Right hindlimb (tissue), 1 donor: ENCODE results near the gene TSGA10IP.
A peak's percentile ranks its signal among the peaks of the same experiment; 100 is the strongest.

Experiments
- DNase-seq: peaks from one replicate; pipeline ENCODE4 v3.0.0-alpha.2; 2018

TSGA10IP gene

DNA sequence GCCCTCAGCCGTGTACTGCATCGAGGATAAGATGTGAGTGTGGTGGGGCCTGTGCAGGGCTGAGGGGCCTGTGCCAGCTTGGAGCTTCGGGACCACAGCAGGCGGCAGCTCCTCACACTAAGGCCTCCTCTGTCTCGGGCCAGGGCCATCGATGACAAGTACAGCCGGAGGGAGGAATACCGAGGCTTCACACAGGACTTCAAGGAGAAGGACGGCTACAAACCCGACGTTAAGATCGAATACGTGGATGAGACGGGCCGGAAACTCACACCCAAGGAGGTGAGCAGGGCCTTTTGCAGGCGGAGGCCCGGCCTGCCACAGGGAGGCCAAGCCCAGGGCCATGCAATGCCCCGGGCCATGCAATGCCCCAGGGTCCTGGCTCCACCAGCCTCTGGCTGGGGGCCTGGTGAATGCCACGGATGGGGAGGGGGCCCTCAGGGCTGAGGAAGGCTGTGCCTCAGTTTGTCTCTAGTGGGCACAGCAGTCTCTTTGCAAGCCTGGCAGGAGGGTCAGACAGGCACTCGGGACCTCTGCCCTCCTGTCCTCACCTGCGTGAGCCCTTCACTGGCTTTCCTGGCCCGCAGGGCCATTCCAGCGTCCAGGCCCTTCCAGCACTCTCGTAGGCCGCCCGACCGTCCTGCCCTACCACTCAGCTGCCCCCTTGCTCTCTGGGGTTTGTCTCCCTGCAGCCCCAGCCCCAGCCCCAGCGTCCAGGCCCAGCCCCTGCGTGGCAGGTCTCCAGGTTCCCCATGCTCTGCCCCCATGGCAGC lies 32.5 kb downstream of the TSGA10IP start:
- no peak for DNase-seq

GRCh38 chr11:65978391-65979238 lies 33.3 kb downstream of the TSGA10IP start:
- DNase-seq: no peak

DNA sequence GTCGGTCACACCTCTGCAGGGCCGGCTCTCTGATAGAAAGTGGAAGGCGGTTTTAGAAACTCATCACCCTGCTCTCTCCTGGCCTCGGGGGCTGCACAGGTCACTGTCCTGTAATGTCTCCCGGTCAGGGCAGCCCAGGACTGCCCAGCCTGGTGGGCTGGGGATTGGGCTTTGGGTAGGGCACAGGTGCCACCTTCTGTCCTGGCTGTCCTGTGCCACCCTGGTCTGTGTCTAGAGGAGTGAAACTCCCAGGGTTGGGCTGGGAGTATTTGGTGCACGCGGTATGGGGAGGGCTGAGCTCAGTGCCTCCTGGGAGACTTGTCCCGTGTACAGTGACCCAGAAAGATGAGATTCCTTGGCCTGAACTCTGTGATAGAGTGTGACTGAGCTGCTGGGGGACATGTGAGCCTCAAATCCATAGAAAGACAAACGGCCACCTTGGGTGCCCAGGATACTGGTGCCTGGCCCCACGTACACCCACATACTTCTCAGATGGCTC lies 34.0 kb downstream of the TSGA10IP start:
- DNase-seq: no peak

GRCh38 chr11:65981101-65981740 lies 35.9 kb downstream of the TSGA10IP start:
- DNase-seq: no peak

DNA sequence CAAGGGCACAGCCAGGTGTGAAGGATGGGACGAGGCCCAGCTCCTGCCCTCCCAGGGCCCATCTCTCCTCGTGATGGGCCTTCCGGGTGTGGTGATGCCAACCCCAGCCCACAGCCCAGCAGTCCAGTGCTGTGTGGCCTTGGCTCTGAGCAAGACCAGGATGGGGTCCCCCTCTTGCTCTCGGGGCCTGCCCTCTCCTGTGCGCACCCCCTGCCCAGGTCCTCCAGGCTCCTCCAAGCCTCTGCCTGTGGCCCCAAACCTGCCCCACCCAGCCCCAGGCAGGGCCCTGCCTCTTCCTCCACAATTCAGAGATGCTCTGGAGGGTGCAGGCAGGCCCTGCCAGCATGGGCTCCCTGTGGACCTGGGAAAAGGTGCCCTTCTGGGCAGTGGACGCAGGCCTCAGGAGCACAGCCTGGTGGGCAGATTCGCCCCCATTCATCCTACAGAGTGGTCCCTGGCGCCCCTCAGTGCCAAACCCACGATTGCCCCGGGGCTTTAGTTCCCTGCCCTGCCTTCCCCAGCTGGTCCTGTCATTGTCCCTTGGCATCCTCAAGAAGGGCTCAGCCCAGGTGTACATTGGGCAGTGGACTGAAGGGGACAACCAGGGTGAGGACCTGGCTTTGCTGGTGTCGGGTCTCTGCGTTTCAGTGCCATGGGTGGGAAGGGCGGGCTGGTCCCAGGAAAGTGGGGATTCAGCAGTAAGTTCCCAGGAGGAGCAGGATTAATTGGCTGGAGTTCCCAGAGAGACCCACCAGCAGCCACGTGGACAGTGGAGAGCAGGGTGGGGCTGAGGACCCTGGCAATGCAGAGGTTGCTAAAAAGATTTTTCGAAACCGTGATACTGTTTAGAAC lies 36.9 kb downstream of the TSGA10IP start:
- DNase-seq: no peak

DNA sequence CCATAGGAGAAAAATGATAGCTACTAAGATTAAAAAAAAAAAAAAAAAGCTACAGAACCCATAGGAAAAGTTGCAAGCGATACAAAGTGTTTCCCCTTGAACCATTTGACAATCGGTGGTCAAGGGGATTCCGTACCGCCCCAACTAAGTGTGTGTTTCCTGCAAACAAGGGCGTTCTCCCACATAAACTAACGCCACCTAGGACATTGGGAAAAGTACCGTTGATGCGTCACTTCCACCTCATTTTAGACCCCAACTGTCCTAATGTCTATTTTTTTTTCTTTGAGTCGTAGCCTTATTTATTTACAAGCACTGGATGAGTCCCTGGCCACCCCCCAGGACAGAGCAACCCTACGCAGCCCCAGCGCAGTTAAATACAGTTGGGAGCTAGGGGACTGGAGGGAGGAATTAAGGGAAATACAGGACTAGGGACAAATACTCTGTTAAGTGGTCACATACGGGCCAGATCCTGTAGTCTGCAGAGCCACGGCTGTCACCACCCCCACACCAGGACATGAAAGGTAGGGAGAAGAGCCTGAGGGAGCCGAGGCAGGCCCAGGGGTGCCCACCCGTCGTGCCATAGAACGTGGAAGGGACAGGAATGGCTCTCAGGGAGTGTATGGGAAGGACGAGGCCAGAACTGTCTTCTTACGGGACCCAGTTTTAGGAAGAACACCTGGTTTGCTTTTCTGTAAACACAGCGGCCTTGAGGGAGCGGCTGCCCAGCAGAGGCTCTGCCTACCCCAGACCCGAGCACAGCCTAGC lies 37.7 kb downstream of the TSGA10IP start:
- DNase-seq: no peak

DNA sequence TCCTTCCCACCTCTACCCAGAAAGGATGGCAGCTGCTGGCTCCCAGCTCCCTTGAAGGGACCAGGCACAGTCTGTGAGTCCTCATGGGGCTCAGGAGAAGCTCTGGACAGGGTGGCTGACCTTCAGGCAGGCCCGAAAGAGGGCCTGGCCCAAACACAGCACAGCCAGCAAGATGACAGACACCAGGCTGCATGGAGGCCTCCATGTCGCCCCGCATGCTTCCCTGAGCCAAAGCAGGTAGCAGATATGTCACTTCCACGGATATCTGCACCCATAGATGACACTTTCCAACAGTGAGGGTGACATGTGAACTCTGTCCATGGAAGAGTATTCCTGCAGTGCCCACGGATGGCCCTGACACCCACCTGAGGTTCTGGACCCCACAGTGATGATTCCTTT lies 38.3 kb downstream of the TSGA10IP start:
- no peak for DNase-seq

GRCh38 chr11:65987336-65987735 lies 42.1 kb downstream of the TSGA10IP start:
- DNase-seq: no peak

DNA sequence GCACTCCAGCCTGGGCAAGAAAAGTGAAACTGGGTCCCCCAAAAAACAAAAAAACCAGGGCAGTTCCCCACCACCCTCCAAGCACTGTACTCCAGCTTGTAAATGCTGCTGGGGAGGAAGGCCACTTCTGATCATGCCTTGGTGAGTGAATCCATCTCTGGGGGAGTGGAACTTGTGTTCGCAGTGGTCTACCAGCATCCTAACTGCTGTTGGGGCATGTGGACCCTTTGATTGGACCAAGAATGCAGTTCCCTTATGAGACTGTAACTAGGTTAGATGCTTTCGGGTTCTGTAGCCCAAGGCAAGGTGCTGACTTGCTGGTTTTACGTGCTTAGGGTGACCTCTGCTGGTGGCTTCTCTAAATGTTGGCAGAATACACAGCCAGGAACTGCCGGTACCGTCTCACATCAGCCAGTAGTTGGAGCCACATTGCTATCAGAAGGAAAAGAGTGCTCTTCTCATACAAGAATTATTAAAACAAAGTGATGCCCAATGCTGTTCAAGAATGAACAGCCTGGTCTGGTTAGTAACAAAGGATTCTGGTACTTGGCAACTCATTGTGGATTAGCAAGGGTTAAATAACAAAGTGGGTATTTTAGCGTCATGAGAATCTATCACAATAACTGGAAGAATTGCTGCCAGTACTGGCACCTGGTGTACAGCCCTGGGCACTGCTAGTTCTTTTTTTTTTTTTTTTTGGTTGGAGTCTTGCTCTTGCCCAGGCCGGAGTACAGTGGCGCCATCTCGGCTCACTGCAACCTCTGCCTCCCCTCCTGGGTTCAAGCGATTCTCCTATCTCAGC lies 43.7 kb downstream of the TSGA10IP start:
- DNase-seq: peak; percentile 94

DNA sequence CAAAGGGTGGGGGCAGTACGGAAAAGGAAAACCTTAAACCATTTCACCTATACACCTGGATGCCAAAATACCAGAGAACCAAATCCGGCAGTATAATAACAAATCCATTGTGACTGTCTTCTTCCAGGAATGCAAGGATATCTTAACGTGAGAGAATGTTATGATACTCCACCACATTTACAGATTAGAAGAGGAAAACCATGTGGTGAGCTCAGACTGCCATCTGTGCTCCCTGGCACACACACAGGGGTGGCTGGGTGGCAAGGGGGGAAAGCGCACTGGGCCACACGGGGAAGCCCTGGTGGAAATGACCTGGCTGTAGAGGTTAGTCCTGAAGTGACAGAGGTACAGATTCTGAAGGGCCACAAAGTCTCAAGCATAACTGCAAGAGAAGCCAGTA lies 46.8 kb downstream of the TSGA10IP start:
- no peak for DNase-seq

GRCh38 chr11:65997286-65997685 lies 52.0 kb downstream of the TSGA10IP start:
- no peak for DNase-seq

DNA sequence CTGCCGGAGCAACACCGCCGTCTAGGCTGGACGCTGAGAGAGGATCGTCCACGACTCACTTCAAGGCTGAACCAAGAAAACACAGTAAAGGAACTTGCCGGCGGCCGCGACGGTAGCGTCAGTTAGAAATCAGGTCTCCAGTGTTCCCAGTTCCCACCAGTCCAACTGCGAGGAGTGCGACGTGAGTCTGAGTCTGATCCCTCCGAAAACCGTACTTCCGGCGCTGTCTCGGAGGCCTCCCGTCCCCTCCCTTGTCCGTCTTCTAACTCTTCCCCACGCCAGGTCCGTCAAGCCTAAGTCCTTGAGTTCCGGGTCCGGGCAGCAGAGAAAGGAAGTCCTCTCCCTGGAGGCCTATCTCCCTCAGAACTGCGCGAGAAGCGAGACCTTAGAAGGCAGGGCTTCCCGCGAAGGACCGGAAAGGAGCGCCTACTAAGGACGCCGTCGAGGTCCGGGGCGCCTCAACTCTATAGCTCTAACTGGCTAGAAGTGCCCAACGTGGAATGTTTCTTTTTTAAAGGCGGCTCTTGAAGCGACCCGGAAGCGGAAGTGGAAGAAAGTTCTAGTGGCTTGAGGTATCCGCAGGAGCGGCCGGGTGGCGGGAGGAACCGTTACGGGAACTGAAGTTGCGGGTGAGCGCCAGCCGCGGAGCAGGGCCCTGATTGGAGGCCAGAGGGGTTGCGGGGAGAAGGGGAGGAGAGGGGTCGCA lies 56.8 kb downstream of the TSGA10IP start, which contains the start of the genes BANF1 and EIF1AD:
Gene BANF1 (plus strand): TSS at position 562 of the 706 bp plus-strand sequence. CDS start 748 bp downstream, outside the sequence.
Gene EIF1AD (minus strand): TSS at position 216 of the 706 bp plus-strand sequence. CDS start 1,768 bp downstream, outside the sequence.
- DNase-seq: peak; percentile 96

GRCh38 chr11:66002648-66003225 lies 57.5 kb downstream of the TSGA10IP start:
- peak; percentile 65 for DNase-seq

- no peak for DNase-seq
These were observed 58.0 kb downstream of the TSGA10IP start for GRCh38 chr11:66003291-66003690.

- no peak for DNase-seq
These were observed 58.9 kb downstream of the TSGA10IP start for GRCh38 chr11:66004186-66004585.

DNA sequence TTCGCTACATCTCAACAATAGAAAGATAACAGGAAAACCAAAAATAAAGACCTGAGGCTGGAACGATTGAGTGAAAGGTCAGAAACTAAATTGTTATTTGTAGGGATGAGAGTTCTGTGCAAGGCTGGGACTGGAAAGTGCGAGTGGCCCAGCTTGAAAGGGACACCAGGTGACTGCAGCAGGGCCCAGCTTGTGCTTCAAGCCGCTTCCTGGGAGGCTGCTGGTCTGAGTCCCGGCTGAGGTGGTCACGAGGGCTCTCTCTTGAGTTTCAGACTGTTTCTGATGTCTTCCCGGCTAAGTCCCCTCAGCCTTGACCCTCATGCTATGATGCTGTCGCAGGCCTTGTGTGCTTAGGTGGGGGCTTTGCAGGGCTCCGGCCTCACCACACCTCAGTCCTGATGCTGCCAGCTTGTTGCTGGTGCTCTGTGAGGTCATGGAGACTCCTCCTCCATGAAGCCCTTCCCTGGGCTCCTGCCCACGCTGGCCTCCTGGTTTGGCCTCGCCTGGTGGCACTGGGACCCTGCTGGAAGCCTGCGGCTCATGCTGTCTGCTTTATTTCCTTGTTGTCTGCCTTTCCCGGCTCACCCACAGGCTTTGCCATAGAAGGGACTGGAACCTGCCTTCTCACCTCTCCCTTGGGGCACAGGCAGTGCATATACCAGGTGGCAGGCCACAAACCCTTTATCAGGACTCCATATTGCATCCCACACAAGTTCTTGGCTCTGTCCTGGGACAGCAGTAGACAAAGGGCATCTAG lies 61.0 kb downstream of the TSGA10IP start:
- DNase-seq: no peak

DNA sequence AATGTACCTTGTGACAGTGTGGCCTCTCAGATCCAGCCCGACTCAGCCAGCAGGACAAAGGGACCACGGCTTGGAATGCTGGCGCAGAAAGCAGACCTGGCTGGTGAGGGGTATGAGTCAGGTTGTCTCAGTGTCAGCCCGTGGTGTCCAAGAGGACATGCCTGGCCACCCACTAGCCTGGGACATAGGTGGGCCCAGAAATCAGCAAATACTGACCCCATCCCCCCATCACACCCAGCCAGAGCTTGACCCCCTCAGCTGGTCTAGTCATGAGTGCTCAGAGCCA lies 61.6 kb downstream of the TSGA10IP start:
- no peak for DNase-seq

DNA sequence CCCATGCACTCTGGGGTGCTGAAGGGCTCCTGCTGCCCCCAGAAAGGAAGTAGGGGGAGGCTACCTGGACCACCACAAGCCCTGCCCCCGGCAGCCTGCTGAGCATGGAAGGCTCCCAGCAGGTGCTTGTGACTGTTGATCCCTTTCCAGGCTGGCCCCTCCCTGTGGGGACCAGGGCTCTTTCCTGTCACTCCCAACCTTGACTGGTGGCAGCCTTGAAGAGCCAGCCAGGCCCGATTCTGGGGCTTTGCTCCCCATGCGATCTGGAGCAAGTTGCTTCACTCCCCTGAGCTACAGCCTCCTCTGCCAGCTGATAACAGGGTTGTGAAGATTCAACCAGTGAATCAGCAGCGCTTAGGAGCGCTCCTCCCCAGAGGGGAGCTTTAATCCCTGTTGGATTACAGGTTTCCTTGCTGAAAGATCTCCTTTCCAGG lies 61.9 kb downstream of the TSGA10IP start:
- DNase-seq: no peak

- no peak for DNase-seq
These were observed 62.8 kb downstream of the TSGA10IP start for GRCh38 chr11:66008095-66008467.
